ENCODE results near the gene MIB1.

The MIB1 gene

DNA sequence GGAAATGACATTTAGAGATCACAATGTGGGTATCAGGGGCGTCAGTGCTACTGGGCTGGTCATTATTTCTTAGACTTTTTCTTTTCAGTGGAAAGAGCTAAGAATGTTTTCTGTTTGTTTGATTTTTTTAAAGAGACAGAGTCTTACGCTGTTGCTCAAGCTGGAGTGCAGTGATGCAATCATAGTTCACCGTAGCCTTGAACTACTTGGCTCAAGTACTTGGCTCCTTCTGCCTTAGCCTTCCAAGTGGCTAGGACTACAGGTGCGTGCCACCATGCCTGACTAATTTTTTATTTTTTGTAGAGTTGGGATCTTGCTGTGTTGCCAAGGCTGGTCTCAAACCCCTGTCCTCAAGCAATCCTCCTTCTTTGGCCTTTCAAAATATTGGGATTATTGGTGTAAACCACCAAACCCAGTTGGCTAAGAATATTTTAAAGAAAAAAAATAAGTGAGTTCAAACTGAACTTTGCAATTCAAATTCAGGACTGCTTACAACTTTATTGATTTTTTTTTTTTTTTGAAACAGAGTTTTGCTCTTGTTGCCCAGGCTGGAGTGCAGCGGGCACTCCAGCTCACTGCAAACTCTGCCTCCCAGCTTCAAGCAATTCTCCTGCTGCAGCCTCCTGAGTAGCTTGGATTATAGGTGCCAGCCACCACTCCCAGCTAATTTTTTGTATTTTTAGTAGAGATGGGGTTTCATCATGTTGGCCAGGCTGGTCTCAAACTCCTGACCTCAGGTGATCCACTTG, 154.2 kb downstream of the MIB1 start:
- TF ChIP-seq, protein P1, sequence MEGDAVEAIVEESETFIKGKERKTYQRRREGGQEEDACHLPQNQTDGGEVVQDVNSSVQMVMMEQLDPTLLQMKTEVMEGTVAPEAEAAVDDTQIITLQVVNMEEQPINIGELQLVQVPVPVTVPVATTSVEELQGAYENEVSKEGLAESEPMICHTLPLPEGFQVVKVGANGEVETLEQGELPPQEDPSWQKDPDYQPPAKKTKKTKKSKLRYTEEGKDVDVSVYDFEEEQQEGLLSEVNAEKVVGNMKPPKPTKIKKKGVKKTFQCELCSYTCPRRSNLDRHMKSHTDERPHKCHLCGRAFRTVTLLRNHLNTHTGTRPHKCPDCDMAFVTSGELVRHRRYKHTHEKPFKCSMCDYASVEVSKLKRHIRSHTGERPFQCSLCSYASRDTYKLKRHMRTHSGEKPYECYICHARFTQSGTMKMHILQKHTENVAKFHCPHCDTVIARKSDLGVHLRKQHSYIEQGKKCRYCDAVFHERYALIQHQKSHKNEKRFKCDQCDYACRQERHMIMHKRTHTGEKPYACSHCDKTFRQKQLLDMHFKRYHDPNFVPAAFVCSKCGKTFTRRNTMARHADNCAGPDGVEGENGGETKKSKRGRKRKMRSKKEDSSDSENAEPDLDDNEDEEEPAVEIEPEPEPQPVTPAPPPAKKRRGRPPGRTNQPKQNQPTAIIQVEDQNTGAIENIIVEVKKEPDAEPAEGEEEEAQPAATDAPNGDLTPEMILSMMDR (IDR thresholded peaks at IDR 0.05; ENCODE audit: low read depth, low read length): no peak
- H3K4me3 ChIP-seq (ENCODE audit: low read depth, low read length): no peak overlapping the region
- in situ Hi-C loops (cut with HindIII; ENCODE audit: low sequenced_read_pairs): no loop called here
- DNase-seq (ENCODE audit: low read depth, low spot score): no peak

DNA sequence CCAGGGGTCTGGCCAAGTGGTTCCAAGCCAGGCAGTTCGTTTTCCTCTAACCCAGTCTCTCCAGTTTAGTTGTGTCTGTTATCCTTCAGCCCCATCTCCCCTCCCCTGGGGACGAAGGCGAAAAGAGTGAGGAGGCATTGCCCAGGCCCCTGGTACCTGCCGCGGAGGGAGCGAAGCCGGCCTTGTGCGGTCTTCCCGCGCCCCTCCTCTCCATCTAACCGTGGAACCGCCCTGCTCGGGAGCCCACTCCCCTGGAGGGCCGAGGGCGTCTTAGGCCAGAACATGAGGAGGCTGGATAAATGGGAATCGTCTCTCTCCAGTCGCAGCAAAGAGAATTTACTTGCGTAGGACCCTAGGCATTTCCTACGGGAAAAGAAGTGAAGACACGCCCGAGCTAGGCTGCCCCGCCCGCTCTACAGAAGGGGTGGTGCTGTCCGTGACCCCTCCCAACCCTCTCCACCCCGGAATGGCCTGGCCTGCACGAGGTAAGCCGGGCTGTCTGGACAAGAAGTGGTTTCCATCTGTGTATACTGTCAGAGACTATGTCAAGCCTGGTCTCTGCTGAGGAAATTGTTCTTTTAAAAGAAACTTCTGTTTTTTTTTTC, 156.2 kb downstream of the MIB1 start:
- TF ChIP-seq, protein P1 (IDR thresholded peaks at IDR 0.05; ENCODE audit: low read depth, low read length): no peak
- H3K4me3 ChIP-seq (ENCODE audit: low read depth, low read length): no peak overlapping the region
- in situ Hi-C loops (cut with HindIII; ENCODE audit: low sequenced_read_pairs): no loop called here
- DNase-seq (ENCODE audit: low read depth, low spot score): no peak

DNA sequence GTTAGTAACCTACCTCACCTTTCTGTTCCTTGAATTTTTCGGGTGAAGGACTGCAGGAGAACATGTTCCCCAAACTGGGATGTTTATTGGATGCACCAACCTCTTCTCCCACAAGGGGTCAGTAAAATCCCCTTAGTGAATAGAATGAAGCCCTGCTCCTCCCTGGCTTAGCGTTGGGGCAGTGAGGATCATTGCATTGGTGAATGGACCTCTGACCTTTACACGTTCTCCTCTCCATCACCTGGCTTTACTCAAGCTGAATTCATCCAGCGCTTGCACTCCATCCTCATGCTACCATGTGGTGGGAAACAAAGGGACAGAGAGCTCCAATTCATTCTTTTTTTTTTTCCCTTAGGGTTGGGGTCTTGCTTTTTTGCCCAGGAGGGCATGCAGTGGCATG, 157.2 kb downstream of the MIB1 start:
- H3K4me3 ChIP-seq (ENCODE audit: low read depth, low read length): no peak overlapping the region
- peak; percentile 41 for DNase-seq (ENCODE audit: low read depth, low spot score)
- TF ChIP-seq, protein P1 (IDR thresholded peaks at IDR 0.05; ENCODE audit: low read depth, low read length): peak; percentile 86
- in situ Hi-C loops (cut with HindIII; ENCODE audit: low sequenced_read_pairs): no loop called here

DNA sequence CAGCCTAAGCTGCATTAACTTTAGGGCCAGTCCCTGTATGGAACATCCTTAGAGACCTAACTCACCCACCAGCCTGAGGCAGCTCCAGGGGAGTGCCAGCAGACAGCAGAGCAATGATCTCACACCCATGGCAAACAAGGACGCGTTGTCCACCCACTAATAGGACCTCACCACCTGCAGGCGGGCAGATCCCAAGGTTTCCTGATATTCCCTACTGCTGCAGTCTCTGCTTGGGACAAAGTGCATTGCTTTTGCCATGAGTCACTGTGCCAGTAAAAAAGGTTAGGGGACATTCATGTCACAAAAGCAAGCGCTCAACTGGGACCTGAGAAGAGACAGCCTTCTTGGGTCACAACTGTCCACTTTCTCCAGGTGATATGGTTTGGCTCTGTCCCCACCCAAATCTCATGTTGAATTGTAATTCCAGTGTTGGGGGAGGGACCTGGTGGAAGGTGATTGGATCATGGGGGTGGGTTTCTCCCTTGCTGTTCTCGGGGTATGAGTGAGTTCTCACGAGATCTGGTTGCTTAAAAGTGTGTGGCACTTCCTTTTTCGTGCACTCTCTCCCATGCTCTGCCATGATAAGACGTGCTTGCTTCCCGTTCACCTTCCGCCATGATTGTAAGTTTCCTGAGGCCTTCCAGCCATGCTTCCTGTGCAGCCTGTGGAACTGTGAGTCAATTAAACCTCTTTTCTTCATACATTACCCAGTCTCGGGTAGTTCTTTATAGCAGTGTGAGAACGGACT, 160.2 kb downstream of the MIB1 start:
- no peak overlapping the region for H3K4me3 ChIP-seq (ENCODE audit: low read depth, low read length)
- in situ Hi-C loops (cut with HindIII; ENCODE audit: low sequenced_read_pairs): no loop called here
- TF ChIP-seq, protein P1 (IDR thresholded peaks at IDR 0.05; ENCODE audit: low read depth, low read length): no peak
- no peak for DNase-seq (ENCODE audit: low read depth, low spot score)

DNA sequence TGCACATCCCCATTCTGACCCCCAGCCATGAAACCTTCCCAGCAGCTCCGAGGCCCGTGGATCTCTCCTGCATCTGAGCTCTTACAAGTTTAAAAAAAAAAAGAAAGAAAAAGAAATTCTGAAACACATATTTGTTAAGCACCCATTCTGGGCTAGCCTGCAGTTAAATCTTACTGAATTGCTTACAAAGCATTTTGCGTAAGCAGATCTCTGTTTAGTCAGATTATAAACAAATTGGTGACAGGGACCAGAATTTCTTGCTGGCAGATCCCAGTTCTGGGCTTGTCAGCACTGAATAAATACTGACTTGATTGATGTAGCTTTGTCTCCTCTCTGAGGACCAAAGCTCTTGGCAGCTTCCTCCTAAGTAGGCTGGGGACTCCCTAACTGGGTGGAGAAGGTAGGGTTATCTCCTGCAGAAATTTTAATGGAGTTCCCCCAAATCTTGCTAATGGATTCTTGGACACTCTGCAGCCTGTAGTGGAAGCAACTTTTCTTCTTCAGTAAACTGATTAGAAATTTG, 160.9 kb downstream of the MIB1 start:
- in situ Hi-C loops (cut with HindIII; ENCODE audit: low sequenced_read_pairs): no loop called here
- TF ChIP-seq, protein P1 (IDR thresholded peaks at IDR 0.05; ENCODE audit: low read depth, low read length): no peak

DNA sequence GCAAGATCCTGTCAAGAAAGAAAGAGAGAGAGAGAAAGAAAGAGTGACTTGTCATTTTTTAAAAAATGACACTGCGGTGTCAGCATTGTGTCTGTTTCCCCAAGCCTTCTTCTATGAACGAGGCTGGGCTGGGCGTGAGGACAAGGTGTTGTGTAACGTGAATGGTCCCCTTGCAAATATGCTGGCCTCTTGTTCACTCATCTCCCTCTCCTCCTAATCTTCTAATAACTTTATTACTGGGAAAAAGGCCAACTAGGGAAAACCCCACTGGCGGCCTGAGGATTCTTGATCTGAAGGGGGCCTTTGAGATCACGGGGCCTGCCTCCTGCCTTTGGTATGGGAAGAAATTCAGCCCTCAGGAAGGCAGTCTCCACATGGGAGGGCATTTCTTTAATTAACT, 163.1 kb downstream of the MIB1 start:
- DNase-seq (ENCODE audit: low read depth, low spot score): no peak
- in situ Hi-C loops (cut with HindIII; ENCODE audit: low sequenced_read_pairs): no loop called here
- TF ChIP-seq, protein P1 (IDR thresholded peaks at IDR 0.05; ENCODE audit: low read depth, low read length): no peak
- H3K4me3 ChIP-seq (ENCODE audit: low read depth, low read length): no peak overlapping the region

More for the DNA sequence above, 160.9 kb downstream of the MIB1 start:
- H3K4me3 ChIP-seq (ENCODE audit: low read depth, low read length): no peak overlapping the region
- no peak for DNase-seq (ENCODE audit: low read depth, low spot score)

Measured in astrocyte of the spinal cord (primary cell).